Transverse colon (tissue), 4 donors: ENCODE results near the gene S100A14.

Experiments used
- CTCF ChIP-seq, 5 experiments: fragments of 200-600 bp in 3 of 5; fragments of 450-650 bp in 2 of 5; sonication (generic) in 3 of 5; IDR thresholded peaks; 1 replicate in 2 of 5; 2 replicates in 3 of 5; pipeline ENCODE4 v1.5.1; 2016 to 2017; ENCODE audit warnings: antibody characterized with exemption in 5 of 5, inconsistent platforms in 3 of 5, mild to moderate bottlenecking in 2 of 5, moderate library complexity in 1 of 5
- EP300 ChIP-seq: sonication (generic); formaldehyde crosslinking; IDR thresholded peaks from one replicate; pipeline ENCODE4 v1.6.1; 2017; ENCODE audit warnings: antibody characterized with exemption, low read depth
- POLR2AphosphoS5 ChIP-seq, 3 donors: sonication (generic); formaldehyde crosslinking; IDR thresholded peaks; one replicate each; pipeline ENCODE4 v1.6.1; 2016; ENCODE audit warnings: antibody characterized with exemption in 3 of 3

DNA sequence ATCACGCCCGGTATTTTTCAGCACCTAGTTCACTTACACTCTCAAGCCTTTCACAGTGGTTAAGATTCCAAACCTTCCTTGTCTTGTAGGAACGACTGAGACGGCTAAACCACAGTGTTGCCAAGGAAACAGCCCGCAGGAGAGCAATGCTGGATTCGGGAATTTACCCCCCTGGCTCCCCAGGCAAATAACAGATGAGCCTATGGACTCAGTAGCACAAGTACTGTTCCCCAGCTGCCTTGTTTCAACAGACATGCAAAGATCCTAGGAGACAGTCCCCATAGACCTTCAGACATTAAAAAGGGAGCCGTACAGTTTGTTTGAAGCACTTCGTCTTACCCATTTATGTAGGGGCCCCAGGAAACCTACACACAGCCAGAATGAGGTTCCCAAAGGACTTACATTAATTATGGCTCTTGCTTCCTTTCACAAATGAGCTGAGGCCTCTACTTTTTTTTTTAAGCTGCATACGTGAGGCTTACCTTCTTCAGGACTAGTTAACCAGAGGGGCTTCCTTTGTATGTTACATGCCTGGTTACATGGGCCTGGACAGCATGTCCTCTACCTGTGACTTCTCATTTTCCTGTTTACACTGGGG is 45.1 kb upstream of the S100A14 start:
- TF ChIP-seq CTCF (IDR thresholded peaks at IDR 0.05) (no peak), EP300 (no peak), POLR2AphosphoS5 (IDR thresholded peaks at IDR 0.05) (no peak)
